Naive thymus-derived CD4-positive, alpha-beta T cell (primary cell): ENCODE data around the gene SGCA. TPM values are rescaled to one million over a fixed set of nuclear protein-coding genes. Genes with fewer than 3 reads are reported as not detected.

Experiments
- ATAC-seq: fragments of 150-1000 bp; cut with Tn5 transposase; 2 replicates; pipeline ENCODE4 v1.10.0; 2021; ENCODE audit warnings: mild to moderate bottlenecking, moderate library complexity
- CTCF ChIA-PET: fragments of 350-600 bp; sonication (Branson Sonifier 250); formaldehyde crosslinking; loops from one replicate; lab custom pipeline; 2021; ENCODE audit warnings: antibody characterized with exemption; lab: Charles Lee
- POLR2A ChIA-PET: fragments of 350-600 bp; sonication (Branson Sonifier 250); formaldehyde crosslinking; loops from one replicate; lab custom pipeline; 2021; ENCODE audit warnings: antibody characterized with exemption, inconsistent platforms; lab: Charles Lee
- DNase-seq, 9 donors: peaks; one replicate each; pipeline versions ENCODE4 v3.0.0 to v3.0.0-alpha.2; 2020 to 2022; ENCODE audit warnings: mixed read lengths in 1 of 9
- H3K27ac ChIP-seq: one replicate; pipeline ENCODE4 v1.7.0; 2013; ENCODE audit warnings: mild to moderate bottlenecking, low read depth, low read length, moderate library complexity
- H3K27me3 ChIP-seq, 2 donors: one replicate each; pipeline ENCODE4 v1.7.0; 2013; ENCODE audit warnings: low read length in 2 of 2, mild to moderate bottlenecking in 2 of 2, moderate library complexity in 2 of 2; ENCODE audit not compliant: control insufficient read depth in 2 of 2, insufficient read depth in 2 of 2
- H3K36me3 ChIP-seq, 3 experiments: 1 replicate in 2 of 3; 2 replicates in 1 of 3; pipeline ENCODE4 v1.7.0; 2013; ENCODE audit warnings: low read length in 3 of 3, mild to moderate bottlenecking in 3 of 3, moderate library complexity in 1 of 3; ENCODE audit not compliant: insufficient read depth in 3 of 3, control insufficient read depth in 2 of 3
- H3K4me1 ChIP-seq, 2 donors: one replicate each; pipeline ENCODE4 v1.7.0; 2013; ENCODE audit warnings: low read length in 2 of 2, mild to moderate bottlenecking in 2 of 2, moderate library complexity in 1 of 2; ENCODE audit not compliant: control insufficient read depth in 2 of 2, insufficient read depth in 2 of 2
- H3K4me3 ChIP-seq: 2 replicates; pipeline ENCODE4 v1.7.0; 2013; ENCODE audit warnings: mild to moderate bottlenecking, low read length
- H3K9me3 ChIP-seq, 3 experiments: 1 replicate in 2 of 3; 2 replicates in 1 of 3; pipeline ENCODE4 v1.7.0; 2013; ENCODE audit warnings: low read length in 3 of 3; ENCODE audit not compliant: control insufficient read depth in 2 of 3
- H3K27ac Mint-ChIP-seq, 9 donors: one replicate each; pipeline ENCODE4 v1.8.0; 2020 to 2022; ENCODE audit warnings: mixed read lengths in 9 of 9, mild to moderate bottlenecking in 8 of 9, moderate library complexity in 5 of 9, inconsistent platforms in 2 of 9
- H3K27me3 Mint-ChIP-seq, 5 donors: one replicate each; pipeline ENCODE4 v1.8.0; 2021 to 2022; ENCODE audit warnings: mixed read lengths in 5 of 5, mild to moderate bottlenecking in 1 of 5
- H3K36me3 Mint-ChIP-seq, 5 donors: one replicate each; pipeline ENCODE4 v1.8.0; 2020 to 2022; ENCODE audit warnings: mixed read lengths in 5 of 5, mild to moderate bottlenecking in 3 of 5, inconsistent platforms in 1 of 5
- H3K4me1 Mint-ChIP-seq, 7 donors: one replicate each; pipeline ENCODE4 v1.8.0; 2020 to 2022; ENCODE audit warnings: mixed read lengths in 7 of 7, mild to moderate bottlenecking in 3 of 7, inconsistent platforms in 1 of 7
- H3K4me3 Mint-ChIP-seq, 10 donors: one replicate each; pipeline ENCODE4 v1.8.0; 2020 to 2022; ENCODE audit warnings: mild to moderate bottlenecking in 10 of 10, mixed read lengths in 10 of 10, moderate library complexity in 6 of 10, inconsistent platforms in 2 of 10
- H3K9me3 Mint-ChIP-seq, 11 donors: one replicate each; pipeline ENCODE4 v1.8.0; 2020 to 2022; ENCODE audit warnings: mixed read lengths in 11 of 11, mild to moderate bottlenecking in 4 of 11, inconsistent platforms in 1 of 11, moderate library complexity in 1 of 11
- intact Hi-C, 2 donors: fragments of 100-400 bp; cut with micrococcal nuclease; formaldehyde crosslinking; loops; one replicate each; pipeline ENCODE4 v1.15.1; 2023
- polyA plus RNA-seq, 2 donors: library from polyadenylated mRNA; unstranded; fragments of 300-500 nt; fragmentation: Illumina TruSeq; gene quantifications; one replicate each; pipeline ENCODE4 v1.2.3, GENCODE V29; 2021
- total RNA-seq, 6 experiments: library from RNA in 5 of 6; stranded (reverse) in 5 of 6; gene quantifications; 1 replicate in 5 of 6; 2 replicates in 1 of 6; pipeline ENCODE4 v1.2.3 and lab custom pipeline; 2021 to 2026

SGCA gene
- total and polyA plus RNA-seq, 7 experiments from 2014 or later, result 0.69 TPM; not detected in 6

DNA sequence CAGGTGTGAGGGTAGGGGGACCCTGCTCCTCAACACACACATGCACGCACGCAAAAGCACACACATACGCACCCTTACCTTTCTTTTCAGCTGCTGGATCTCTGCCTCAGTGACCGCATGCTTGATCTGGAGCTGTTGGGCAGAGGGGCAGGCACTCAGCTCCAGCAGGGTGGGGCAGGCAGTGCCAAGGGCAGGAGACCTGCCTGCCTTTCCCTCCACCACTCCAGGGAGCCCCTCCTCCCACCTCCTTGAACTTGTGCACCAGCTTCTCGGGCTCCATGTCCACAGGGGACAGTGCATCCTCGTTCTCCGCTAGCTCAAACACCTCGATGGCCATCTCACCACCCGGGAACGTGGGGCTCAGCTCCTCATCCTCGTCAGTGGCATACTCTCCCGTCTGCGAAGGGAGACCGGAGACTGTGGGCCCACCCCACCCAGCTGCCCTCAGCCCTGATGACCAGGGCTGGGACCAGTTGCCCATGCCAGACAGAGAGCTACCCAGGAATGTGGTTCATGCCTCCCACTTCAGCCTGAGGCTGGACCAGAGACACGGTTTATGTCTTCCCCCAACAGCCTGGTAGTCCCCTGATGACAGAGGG is 26.5 kb upstream of the SGCA start:
- peak overlapping the region in 3 of 9 donors; percentile 25 to 83 (median 78) for H3K27ac Mint-ChIP-seq
- ATAC-seq, result no peak

GRCh38 chr17:50139950-50140885 is 25.6 kb upstream of the SGCA start:
- ATAC-seq (peak; percentile 93), DNase-seq (peak; percentile 68 to 88 (median 77))
- H3K4me3 ChIP-seq, result peak overlapping the region; percentile 55
- H3K4me1 Mint-ChIP-seq, result peaks cover 49 to 80% (median 63%) of the 10 kb centered on the region in 7 donors
- H3K27ac Mint-ChIP-seq, result peak overlapping the region; percentile 34 to 92 (median 83)
- no peaks in the 10 kb centered on the region for H3K9me3 ChIP-seq
- no peaks in the 10 kb centered on the region for H3K27me3 Mint-ChIP-seq
- peaks cover 5 to 77% (median 44%) of the 10 kb centered on the region in 5 donors for H3K36me3 Mint-ChIP-seq
- H3K9me3 Mint-ChIP-seq, result no peaks in the 10 kb centered on the region
- H3K36me3 ChIP-seq, result peaks cover 22 to 90% (median 28%) of the 10 kb centered on the region in 3 experiments
- CTCF ChIA-PET, result interaction anchor here (0.8 to 3.9 kb wide), 11 partner anchors 8 to 157 kb away, joined by 3 to 59 read pairs (median 4); partner anchors contain the start of gene PPP1R9B
- intact Hi-C loops, result loop anchor here (1.0 to 10.0 kb wide), 7 partner anchors 8 to 565 kb away; partner anchors contain the start of gene ANKRD40 (in 1 of the 2)
- H3K4me1 ChIP-seq, result peaks cover 37 to 42% of the 10 kb centered on the region in 2 donors
- H3K27me3 ChIP-seq, result no peaks in the 10 kb centered on the region
- H3K4me3 Mint-ChIP-seq, result peak overlapping the region; percentile 33 to 91 (median 72)
- POLR2A ChIA-PET, result interaction anchor here (0.9 to 4.0 kb wide), 7 partner anchors 8 to 23 kb away, joined by 3 to 42 read pairs (median 5); partner anchors contain the start of gene PPP1R9B
- H3K27ac ChIP-seq, result peak overlapping the region; percentile 42

More for the DNA sequence above, 26.5 kb upstream of the SGCA start:
- Histone ChIP-seq H3K27me3 (no peaks in the 10 kb centered on the region), H3K36me3 (peaks cover 22 to 88% (median 25%) of the 10 kb centered on the region in 3 experiments), H3K4me3 (no peak overlapping the region), H3K4me1 (peaks cover 36 to 37% of the 10 kb centered on the region in 2 donors), H3K9me3 (no peaks in the 10 kb centered on the region), H3K27ac (no peak overlapping the region)
- Mint-ChIP-seq H3K4me3 (peak overlapping the region in 1 of 10 donors; percentile 65), H3K36me3 (peaks cover 2 to 72% (median 42%) of the 10 kb centered on the region in 5 donors), H3K9me3 (no peaks in the 10 kb centered on the region), H3K4me1 (peaks cover 42 to 72% (median 54%) of the 10 kb centered on the region in 7 donors), H3K27me3 (no peaks in the 10 kb centered on the region)
- POLR2A ChIA-PET, result interaction anchor here (0.9 to 4.0 kb wide), 6 partner anchors 9 to 24 kb away, joined by 3 to 42 read pairs (median 4); partner anchors contain the start of gene PPP1R9B
- CTCF ChIA-PET, result interaction anchor here (0.7 to 3.9 kb wide), 16 partner anchors 9 to 157 kb away, joined by 3 to 59 read pairs (median 4); partner anchors contain the start of genes PPP1R9B, SAMD14 and SGCA
- DNase-seq, result no peak
- intact Hi-C loops, result no loop called here

DNA sequence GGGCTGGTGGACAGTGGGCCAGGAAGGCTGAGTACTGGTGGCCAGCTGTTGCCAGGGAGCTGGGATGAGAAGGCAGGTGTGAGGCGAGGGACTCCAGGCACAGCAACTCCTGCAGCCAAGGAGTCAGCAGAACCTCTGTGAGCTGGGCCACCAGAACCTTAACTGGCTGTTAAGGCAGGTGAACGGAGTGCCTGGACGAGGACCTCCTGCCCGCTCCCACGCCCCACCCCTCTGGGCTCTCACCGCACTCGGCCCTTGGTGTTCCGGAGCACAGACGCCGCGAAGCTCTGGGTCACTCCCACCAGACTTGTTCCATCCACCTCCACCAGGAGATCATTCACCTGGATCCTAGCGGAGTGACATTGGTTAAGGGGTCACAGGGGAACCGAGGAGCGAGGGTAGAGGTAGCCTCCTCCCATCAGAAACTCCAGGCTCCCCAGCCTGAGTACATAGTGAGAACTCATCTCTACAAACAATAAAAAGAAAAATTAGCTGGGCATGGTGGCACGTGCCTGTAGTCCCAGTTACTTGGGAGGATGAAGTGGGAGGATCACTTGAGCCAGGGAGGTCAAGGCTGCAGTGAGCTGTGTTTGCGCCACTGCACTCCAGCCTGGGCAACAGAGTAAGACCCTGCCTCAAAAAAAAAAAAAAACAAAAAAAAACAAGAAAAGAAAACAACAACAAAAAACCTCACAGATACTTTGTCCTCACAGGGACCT is 24.6 kb upstream of the SGCA start:
- H3K4me3 Mint-ChIP-seq, result peak overlapping the region; percentile 60 to 91 (median 70)
- CTCF ChIA-PET, result interaction anchor here (1.0 to 3.9 kb wide), 8 partner anchors 9 to 156 kb away, joined by 3 to 59 read pairs (median 4); partner anchors contain the start of gene PPP1R9B
- peaks cover 22 to 85% (median 31%) of the 10 kb centered on the region in 3 experiments for H3K36me3 ChIP-seq

DNA sequence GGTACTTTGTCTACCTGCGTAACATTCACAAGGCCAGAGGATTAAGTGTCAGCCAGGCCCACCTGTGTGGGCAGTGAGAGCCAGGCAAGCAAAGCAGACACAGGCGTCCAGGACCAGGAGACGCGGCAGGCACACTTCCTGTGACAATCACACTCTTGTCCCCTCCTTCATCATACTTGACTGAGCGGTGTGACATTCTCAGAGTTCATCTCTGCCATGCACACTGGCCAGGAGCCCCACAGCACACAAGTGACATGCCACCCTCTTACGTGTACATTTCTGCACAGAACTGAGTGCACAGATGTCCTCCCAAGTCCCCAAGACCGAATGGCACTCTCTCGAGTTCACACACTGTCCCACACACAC is 24.1 kb upstream of the SGCA start:
- intact Hi-C loops, result loop anchor here (2.0 to 10.0 kb wide), 2 partner anchors 57 to 563 kb away; partner anchors contain the start of gene ANKRD40 (in 1 of the 2)
- H3K36me3 Mint-ChIP-seq, result peaks cover 5 to 73% (median 42%) of the 10 kb centered on the region in 5 donors
- Histone ChIP-seq H3K9me3 (no peaks in the 10 kb centered on the region), H3K27ac (peak overlapping the region; percentile 54), H3K27me3 (no peaks in the 10 kb centered on the region), H3K36me3 (peaks cover 22 to 80% (median 31%) of the 10 kb centered on the region in 3 experiments), H3K4me1 (peaks cover 47 to 52% of the 10 kb centered on the region in 2 donors), H3K4me3 (no peak overlapping the region)
- H3K4me1 Mint-ChIP-seq, result peaks cover 62 to 90% (median 78%) of the 10 kb centered on the region in 7 donors
- ATAC-seq, result no peak
- peak overlapping the region; percentile 60 to 91 (median 68) for H3K4me3 Mint-ChIP-seq
- peak overlapping the region; percentile 72 to 92 (median 87) for H3K27ac Mint-ChIP-seq
- ChIA-PET POLR2A (interaction anchor here (1.8 to 4.0 kb wide), 3 partner anchors 10 to 20 kb away, joined by 5 to 42 read pairs (median 18); partner anchors contain the start of gene PPP1R9B), CTCF (interaction anchor here (1.0 to 3.9 kb wide), 4 partner anchors 8 to 20 kb away, joined by 3 to 59 read pairs (median 43); partner anchors contain the start of gene PPP1R9B)
- no peaks in the 10 kb centered on the region for H3K27me3 Mint-ChIP-seq
- DNase-seq, result no peak
- H3K9me3 Mint-ChIP-seq, result no peaks in the 10 kb centered on the region

More for the DNA sequence above, 24.6 kb upstream of the SGCA start:
- Mint-ChIP-seq H3K4me1 (peaks cover 58 to 90% (median 73%) of the 10 kb centered on the region in 7 donors), H3K9me3 (no peaks in the 10 kb centered on the region), H3K27me3 (no peaks in the 10 kb centered on the region), H3K36me3 (peaks cover 5 to 78% (median 44%) of the 10 kb centered on the region in 5 donors), H3K27ac (peak overlapping the region; percentile 72 to 92 (median 87))
- H3K27me3 ChIP-seq, result no peaks in the 10 kb centered on the region
- DNase-seq, result no peak
- POLR2A ChIA-PET, result interaction anchor here (0.9 to 4.0 kb wide), 5 partner anchors 9 to 20 kb away, joined by 3 to 42 read pairs (median 5); partner anchors contain the start of gene PPP1R9B
- intact Hi-C loops, result loop anchor here (2.0 to 10.0 kb wide), 2 partner anchors 58 to 564 kb away; partner anchors contain the start of gene ANKRD40 (in 1 of the 2)
- H3K4me3 ChIP-seq, result peak overlapping the region; percentile 55
- H3K4me1 ChIP-seq, result peaks cover 43 to 46% of the 10 kb centered on the region in 2 donors
- no peak for ATAC-seq
- H3K9me3 ChIP-seq, result no peaks in the 10 kb centered on the region
- peak overlapping the region; percentile 42 for H3K27ac ChIP-seq

DNA sequence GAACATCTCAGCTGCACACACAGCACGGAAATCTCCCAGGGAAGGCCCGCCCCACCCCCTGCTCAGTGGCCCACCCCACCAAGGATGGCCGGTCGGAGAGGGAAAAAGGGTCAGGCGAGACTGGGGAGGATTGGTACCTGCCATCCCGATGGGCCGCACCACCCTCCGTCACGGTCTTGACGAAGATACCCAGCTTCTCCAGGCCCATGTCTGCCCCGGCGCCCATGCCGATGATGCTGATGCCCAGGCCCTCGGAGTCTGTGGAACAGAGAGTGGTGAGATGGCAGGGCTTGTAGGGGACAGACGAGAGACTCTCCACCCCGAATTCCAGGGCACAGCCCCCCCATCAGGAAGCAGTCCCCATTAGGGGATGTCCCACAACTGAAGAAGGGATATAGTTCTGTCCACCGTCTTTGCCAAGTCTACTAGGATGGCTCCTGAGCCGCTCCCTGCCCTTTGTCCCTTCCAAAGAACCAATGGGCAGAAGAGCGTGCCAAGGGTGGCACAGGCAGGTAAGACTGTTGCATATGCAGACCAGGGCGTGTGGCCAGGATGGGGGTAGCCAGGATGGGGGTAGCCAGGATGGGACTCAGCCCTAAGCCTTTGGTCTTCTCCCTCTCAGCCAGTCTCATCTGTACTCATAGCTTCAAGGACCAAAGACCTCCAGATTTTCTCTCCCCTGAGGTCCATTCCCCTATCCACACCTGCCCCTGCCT is 22.2 kb upstream of the SGCA start:
- intact Hi-C loops, result loop anchor here in 1 of 2 donors (10.0 kb wide), 1 partner anchor 561 kb away; the partner anchor contains the start of gene ANKRD40
- Mint-ChIP-seq H3K27me3 (no peaks in the 10 kb centered on the region), H3K36me3 (peaks cover 5 to 70% (median 27%) of the 10 kb centered on the region in 5 donors), H3K27ac (peak overlapping the region in 8 of 9 donors; percentile 23 to 92 (median 78)), H3K4me1 (peaks cover 70 to 92% (median 83%) of the 10 kb centered on the region in 7 donors), H3K4me3 (peak overlapping the region in 6 of 10 donors; percentile 3 to 98 (median 10)), H3K9me3 (no peaks in the 10 kb centered on the region)
- ATAC-seq (no peak), DNase-seq (no peak)
- H3K9me3 ChIP-seq, result no peaks in the 10 kb centered on the region
- no peak overlapping the region for H3K4me3 ChIP-seq
- ChIA-PET POLR2A (interaction anchor here (0.7 kb wide), 2 partner anchors 13 to 83 kb away, joined by 3 read pairs; no protein-coding TSS in a partner anchor), CTCF (interaction anchor here (0.8 to 4.9 kb wide), 3 partner anchors 17 to 18 kb away, joined by 3 to 24 read pairs (median 4); no protein-coding TSS in a partner anchor)
- peaks cover 57 to 64% of the 10 kb centered on the region in 2 donors for H3K4me1 ChIP-seq
- H3K27me3 ChIP-seq, result no peaks in the 10 kb centered on the region
- no peak overlapping the region for H3K27ac ChIP-seq
- H3K36me3 ChIP-seq, result peaks cover 11 to 61% (median 20%) of the 10 kb centered on the region in 3 experiments
